ENCODE measurements around the gene SETD5.

DNA sequence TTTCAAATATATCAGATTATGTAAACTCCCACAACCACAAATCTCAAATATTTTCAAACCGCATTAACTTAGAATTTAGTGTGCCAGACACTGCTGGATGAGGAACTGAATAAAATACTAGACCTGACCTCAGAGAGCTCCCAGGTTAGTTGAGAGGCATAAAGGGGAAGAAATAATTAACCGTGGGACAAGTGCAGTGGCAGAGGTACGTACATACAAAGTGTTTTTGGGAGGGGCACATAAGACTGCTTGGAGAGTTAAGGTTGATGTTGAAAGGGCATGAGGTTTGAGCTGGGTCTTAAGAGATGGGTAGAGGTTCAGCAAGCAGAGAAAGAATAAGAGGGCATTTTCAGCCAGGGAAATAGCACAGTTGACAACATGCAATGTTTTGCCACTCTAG lies 17.4 kb upstream of the SETD5 start:
- TF ChIP-seq, protein P1, sequence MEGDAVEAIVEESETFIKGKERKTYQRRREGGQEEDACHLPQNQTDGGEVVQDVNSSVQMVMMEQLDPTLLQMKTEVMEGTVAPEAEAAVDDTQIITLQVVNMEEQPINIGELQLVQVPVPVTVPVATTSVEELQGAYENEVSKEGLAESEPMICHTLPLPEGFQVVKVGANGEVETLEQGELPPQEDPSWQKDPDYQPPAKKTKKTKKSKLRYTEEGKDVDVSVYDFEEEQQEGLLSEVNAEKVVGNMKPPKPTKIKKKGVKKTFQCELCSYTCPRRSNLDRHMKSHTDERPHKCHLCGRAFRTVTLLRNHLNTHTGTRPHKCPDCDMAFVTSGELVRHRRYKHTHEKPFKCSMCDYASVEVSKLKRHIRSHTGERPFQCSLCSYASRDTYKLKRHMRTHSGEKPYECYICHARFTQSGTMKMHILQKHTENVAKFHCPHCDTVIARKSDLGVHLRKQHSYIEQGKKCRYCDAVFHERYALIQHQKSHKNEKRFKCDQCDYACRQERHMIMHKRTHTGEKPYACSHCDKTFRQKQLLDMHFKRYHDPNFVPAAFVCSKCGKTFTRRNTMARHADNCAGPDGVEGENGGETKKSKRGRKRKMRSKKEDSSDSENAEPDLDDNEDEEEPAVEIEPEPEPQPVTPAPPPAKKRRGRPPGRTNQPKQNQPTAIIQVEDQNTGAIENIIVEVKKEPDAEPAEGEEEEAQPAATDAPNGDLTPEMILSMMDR (conservative IDR thresholded peaks at IDR 0.05; ENCODE audit: low read depth, low read length) = no peak
- TF ChIP-seq EZH2 (IDR thresholded peaks at IDR 0.05; ENCODE audit: borderline replicate concordance, low read depth, low read length, poor library complexity, severe bottlenecking) = no peak

All from A673 (cell line).